B cell (primary cell): ENCODE results near the gene FBXO42.

Experiments used
- EZH2 ChIP-seq: IDR thresholded peaks from 2 replicates; pipeline ENCODE4 v1.6.1; 2012; ENCODE audit warnings: borderline replicate concordance, low read depth, mild to moderate bottlenecking, moderate library complexity, low read length; ENCODE audit not compliant: insufficient read depth, poor library complexity, severe bottlenecking
- TF ChIP-seq, protein P1 (sequence below): fragments of 200-600 bp; IDR thresholded peaks from one replicate; pipeline ENCODE4 v1.8.0; 2022; ENCODE audit warnings: antibody characterized with exemption, mild to moderate bottlenecking

DNA sequence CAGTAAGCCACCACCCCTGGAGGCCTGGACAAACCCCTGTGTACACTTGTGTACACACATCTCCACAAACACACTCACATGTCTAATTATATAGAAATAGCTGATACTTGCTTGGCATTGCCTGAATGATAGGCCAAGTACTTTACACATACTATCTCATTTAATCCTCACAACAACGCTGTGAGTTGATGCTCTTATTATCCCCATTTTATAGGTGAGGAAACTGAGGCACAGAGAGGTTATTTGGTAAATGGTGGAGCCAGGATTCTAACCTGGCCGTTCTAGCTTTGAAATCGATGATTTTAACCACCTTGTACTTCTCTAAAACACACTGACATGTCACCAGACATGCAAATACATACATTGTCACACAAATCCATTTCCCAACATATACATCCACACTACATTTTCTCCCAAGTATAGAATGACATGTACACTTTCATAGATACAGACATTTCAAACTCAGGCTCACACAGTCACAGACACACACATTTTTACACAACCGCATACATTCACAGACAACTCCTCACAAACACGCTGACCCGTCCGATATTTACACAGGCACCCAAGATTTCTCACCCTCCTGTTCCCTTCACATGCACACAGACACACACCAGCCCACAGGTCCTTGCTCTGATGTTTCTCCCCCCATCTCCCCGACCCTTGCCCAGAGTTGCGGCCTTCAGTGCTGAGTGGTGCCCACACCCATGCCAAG, 143.0 kb downstream of the FBXO42 start:
- TF ChIP-seq, protein P1, sequence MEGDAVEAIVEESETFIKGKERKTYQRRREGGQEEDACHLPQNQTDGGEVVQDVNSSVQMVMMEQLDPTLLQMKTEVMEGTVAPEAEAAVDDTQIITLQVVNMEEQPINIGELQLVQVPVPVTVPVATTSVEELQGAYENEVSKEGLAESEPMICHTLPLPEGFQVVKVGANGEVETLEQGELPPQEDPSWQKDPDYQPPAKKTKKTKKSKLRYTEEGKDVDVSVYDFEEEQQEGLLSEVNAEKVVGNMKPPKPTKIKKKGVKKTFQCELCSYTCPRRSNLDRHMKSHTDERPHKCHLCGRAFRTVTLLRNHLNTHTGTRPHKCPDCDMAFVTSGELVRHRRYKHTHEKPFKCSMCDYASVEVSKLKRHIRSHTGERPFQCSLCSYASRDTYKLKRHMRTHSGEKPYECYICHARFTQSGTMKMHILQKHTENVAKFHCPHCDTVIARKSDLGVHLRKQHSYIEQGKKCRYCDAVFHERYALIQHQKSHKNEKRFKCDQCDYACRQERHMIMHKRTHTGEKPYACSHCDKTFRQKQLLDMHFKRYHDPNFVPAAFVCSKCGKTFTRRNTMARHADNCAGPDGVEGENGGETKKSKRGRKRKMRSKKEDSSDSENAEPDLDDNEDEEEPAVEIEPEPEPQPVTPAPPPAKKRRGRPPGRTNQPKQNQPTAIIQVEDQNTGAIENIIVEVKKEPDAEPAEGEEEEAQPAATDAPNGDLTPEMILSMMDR = no peak
- TF ChIP-seq EZH2 = no peak
